GM18505 (cell line): ENCODE results near the gene ACE.

ENCODE experiments used
- ATAC-seq: cut with Tn5 transposase; IDR thresholded peaks from one replicate; pipeline ENCODE4 v1.9.1; 2021; ENCODE audit not compliant: unreplicated experiment
- POLR2A ChIP-seq: IDR thresholded peaks from 4 replicates; pipeline ENCODE4 v1.6.1; 2011; ENCODE audit warnings: borderline replicate concordance; ENCODE audit not compliant: insufficient read depth, insufficient read length; ENCODE audit errors: extremely low read depth

ACE gene

GRCh38 chr17:63514477-63514876, 37.6 kb downstream of the ACE start:
- ATAC-seq, result no peak
- no peak for TF ChIP-seq POLR2A

GRCh38 chr17:63514974-63515373, 38.1 kb downstream of the ACE start:
- no peak for ATAC-seq
- no peak for TF ChIP-seq POLR2A

DNA sequence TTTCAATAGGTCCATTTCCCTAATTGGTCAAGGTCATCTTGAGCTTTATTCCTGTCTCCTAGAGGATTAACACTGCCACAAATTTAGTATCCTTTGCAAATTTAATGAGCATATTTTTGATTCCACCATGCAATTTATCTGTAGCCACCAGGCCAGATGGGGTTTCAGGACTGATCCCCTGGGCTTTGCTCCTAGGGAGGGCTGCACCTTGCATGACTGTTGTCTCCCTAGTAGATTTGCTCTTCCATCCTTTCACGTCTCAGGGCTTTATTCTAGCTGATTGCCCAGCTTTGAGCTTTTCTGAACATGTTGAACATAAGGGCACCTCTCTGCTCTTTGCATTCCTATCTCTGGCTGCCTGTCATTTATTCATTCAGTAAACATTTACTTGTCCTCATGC, 38.6 kb downstream of the ACE start:
- no peak for ATAC-seq
- no peak for TF ChIP-seq POLR2A

DNA sequence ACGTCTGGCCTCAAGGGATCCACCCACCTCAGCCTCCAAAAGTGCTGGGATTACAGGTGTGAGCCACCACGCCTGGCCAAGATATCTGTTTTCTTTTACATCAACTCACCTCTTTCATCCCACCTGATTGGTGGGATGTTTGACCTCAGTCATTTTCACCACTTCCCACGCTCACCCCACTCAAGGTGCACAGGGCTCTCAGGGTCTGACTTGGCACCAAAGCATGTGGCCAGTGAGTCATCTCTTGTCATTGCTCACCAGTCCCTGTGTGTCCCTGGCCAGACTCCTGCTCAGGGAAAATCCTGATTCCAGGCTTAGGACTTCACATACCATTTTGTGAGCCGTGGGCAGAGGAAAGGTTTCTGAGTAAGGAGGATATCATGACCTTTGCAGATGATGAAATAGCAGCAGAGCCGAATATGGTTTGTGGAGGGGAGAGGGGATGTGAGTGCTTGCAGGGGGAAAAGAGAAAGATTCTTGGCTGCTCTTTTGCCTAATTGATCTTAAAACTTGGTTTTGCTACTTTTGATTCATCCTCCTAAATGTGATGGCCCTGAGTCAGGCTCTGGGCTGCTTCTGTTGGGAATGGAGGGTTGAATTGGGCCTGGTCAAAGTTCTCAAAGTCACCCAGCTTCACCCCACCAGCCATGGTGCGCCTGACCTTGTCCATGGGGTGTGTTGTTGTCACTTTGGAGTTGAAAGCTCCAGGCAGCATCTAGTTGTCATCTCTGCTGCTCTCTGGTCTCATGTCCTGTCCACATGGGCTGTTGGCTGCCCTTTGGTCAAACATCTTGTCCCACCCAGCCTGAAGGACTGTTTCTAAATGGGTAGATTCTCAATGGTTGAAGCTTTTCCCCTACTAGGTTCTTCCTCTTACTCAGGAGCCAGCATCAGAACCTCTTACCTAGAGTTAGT, 40.3 kb downstream of the ACE start:
- ATAC-seq, result no peak
- no peak for TF ChIP-seq POLR2A

DNA sequence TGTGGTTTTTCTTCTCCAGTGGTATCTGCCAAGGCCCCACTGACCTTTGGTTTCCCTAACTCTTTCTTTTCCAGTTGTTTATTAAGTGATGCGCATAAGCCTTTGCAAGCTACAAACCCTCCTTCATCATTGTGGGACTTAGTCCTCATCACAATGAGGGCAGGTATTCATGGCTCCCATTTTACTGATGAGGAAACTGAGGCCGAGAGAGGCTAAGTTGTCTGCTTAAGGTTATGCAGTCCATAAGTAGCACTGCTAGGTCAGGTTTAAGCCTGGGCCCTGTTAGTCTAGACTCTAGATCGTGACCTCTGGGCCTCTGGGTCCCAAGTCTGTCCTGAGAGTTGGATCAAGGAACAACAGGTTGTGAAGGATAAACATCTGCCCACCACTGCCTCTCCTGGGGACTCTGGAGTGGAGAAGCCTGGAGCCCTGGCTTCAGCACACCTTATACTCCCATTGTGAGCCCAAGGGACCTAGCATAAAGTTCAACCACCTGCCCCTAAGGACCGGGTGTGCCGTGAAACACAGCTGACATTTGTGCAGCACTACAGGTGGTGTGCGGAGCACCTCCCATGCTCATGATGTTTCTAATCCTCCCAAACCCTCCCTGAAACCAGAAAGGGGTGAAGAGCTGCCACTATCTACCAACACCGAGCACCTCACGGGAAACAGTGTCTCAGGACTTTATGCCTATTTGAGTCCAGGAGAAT, 41.1 kb downstream of the ACE start:
- TF ChIP-seq POLR2A, result no peak
- ATAC-seq, result no peak

- no peak for TF ChIP-seq POLR2A
Observed at GRCh38 chr17:63519116-63519881, 42.4 kb downstream of the ACE start.

DNA sequence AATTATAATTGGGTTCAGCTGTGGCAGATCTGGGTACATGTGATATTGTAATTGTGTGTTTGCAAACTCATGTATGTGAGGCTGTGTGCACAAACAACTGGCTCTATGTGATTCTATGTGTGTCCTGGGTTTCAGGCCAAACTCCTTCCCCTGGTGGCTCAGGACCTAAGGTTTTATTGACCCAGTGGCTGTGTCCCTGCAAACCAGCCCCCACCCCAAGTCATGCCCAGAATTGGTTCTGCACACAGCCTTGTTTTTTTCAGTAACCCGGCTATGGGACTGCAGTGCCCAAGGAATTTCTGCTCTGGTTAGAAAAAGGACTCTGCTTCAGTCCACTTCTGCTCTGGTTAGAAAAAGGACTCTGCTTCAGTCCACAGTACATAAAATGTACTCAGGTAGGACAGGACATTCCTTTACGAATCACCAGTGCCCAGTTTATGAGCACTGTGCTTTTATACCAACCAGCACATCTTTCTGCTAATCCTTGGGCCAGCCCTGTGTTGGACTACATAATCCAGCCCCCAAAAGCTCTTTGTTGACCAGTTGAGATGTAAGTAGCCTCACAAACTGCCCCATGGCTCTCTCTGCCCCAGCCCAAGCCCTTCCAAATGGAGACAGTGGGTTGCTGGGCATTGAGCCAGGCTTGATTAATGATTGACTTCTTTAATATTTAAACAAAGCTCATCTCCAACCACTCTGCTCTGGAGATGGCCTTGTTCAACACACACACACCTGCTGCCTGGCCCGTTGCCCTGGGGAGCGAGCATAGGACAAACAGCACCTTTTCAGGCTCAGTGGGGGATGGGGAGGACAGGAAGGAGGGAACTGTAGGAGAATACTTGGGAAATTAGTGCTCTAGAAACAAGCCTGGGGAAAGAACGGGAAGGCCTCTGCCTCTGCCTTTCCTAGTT, 43.4 kb downstream of the ACE start:
- no peak for ATAC-seq
- no peak for TF ChIP-seq POLR2A

More at GRCh38 chr17:63519116-63519881, 42.4 kb downstream of the ACE start:
- ATAC-seq, result no peak

GRCh38 chr17:63523253-63523855, 46.5 kb downstream of the ACE start, which contains the start of gene KCNH6:
KCNH6 (plus strand) TSS chr17:63523358; CDS start chr17:63523414, 56 bp downstream.
- no peak for ATAC-seq

DNA sequence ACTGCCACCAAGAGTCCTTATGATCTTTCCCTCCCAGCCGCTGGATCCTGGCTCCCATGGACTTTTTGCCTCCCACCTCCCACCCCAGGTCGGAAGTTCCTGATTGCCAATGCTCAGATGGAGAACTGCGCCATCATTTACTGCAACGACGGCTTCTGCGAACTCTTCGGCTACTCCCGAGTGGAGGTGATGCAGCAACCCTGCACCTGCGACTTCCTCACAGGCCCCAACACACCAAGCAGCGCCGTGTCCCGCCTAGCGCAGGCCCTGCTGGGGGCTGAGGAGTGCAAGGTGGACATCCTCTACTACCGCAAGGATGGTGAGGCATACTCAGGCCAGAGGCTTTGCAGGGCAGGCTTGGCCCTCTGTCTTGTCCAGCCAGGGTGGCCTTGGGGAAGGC, 47.2 kb downstream of the ACE start:
- no peak for TF ChIP-seq POLR2A
- no peak for ATAC-seq

More at GRCh38 chr17:63523253-63523855, 46.5 kb downstream of the ACE start, which contains the start of gene KCNH6:
- TF ChIP-seq POLR2A, result no peak

- no peak for ATAC-seq
- TF ChIP-seq POLR2A, result no peak
Observed at GRCh38 chr17:63525190-63525946, 48.5 kb downstream of the ACE start.

- no peak for ATAC-seq
- no peak for TF ChIP-seq POLR2A
Observed at GRCh38 chr17:63526861-63527260, 50.0 kb downstream of the ACE start.
